ENCODE results near the gene SUSD5. TPM values are rescaled to one million over a fixed set of nuclear protein-coding genes. Genes with fewer than 3 reads are reported as not detected.
"Not testable (repeated sequence)": the region's sequence is repeated elsewhere in the genome, so short reads cannot be mapped to it uniquely, and the experiment has no call there.

Gene SUSD5
- total and polyA plus RNA-seq, 2 of the 4 experiments (the other 2 are of a cell fraction), result 1.4 to 2.9 TPM

- H2AK9ac ChIP-seq (replicated peaks; ENCODE audit: low read depth, low read length, poor library complexity); in situ Hi-C loops (cut with MboI; ENCODE audit: low sequenced_read_pairs); DNase-seq; H3K14ac ChIP-seq (replicated peaks; ENCODE audit: low read depth, low read length); ATAC-seq (ENCODE audit: low read depth); H3K18ac ChIP-seq (ENCODE audit: low read depth, low read length); H2BK5ac ChIP-seq (ENCODE audit: low read depth, low read length, poor library complexity, severe bottlenecking); H4K8ac ChIP-seq (ENCODE audit: low read depth in 2 of 2, low read length in 2 of 2); H2BK20ac ChIP-seq (ENCODE audit: low read depth, low read length); H3K4me2 ChIP-seq (ENCODE audit: low read depth, low read length); H3K23ac ChIP-seq (ENCODE audit: low read depth, low read length); POLR2A ChIA-PET (ENCODE audit: unreplicated experiment); H2AFZ ChIP-seq (replicated peaks; ENCODE audit: low read length, poor library complexity); BruUV-seq (replicated peaks); H3K27me3 ChIP-seq (ENCODE audit: control insufficient read depth, insufficient read depth, low read length); dilution Hi-C loops (cut with HindIII; ENCODE audit: low sequenced_read_pairs, unreplicated experiment); CTCF ChIA-PET; H3K9me3 ChIP-seq (ENCODE audit: control insufficient read depth, insufficient read depth, low read length); H3K4me1 ChIP-seq (ENCODE audit: control insufficient read depth, insufficient read depth, low read length); H2AK5ac ChIP-seq (ENCODE audit: low read depth, low read length); H2BK120ac ChIP-seq (ENCODE audit: low read depth, low read length); H3K9ac ChIP-seq (ENCODE audit: low read depth, low read length); H2BK15ac ChIP-seq (ENCODE audit: low read depth, low read length); H3K4me3 ChIP-seq (ENCODE audit: insufficient read depth, low read depth, low read length); H3K36me3 ChIP-seq (ENCODE audit: control insufficient read depth, insufficient read depth, low read length); H3K27ac ChIP-seq (ENCODE audit: insufficient read depth, low read length); H3K56ac ChIP-seq (ENCODE audit: extremely low read depth, insufficient read depth, low read length); H4K5ac ChIP-seq (ENCODE audit: low read depth, low read length); H4K20me1 ChIP-seq (ENCODE audit: insufficient read depth, low read length); H3K79me1 ChIP-seq (ENCODE audit: low read depth in 1 of 2, low read length in 2 of 2); H4K91ac ChIP-seq (ENCODE audit: insufficient read depth, low read depth, low read length); intact Hi-C loops (cut with micrococcal nuclease); H3K9me1 ChIP-seq (ENCODE audit: insufficient read depth, low read length); H3K4ac ChIP-seq (ENCODE audit: low read depth, low read length): not testable (repeated sequence)
- WGBS, 2 experiments (ENCODE audit: extremely low coverage in 2 of 2, insufficient read length in 1 of 2), result no CpG with 5 or more reads among the region's 5 CpGs
These were observed 56.0 kb downstream of the SUSD5 start for GRCh38 chr3:33162621-33163020.

Data from IMR-90 (cell line).